Endothelial cell of umbilical vein (primary cell): ENCODE measurements around the gene ANKZF1. TPM values are rescaled to one million over a fixed set of nuclear protein-coding genes. Genes with fewer than 3 reads are reported as not detected.

Source experiments
- BruUV-seq: library from RNA; stranded (reverse); fragments of 400-500 nt; replicated peaks from 2 replicates; lab custom pipeline; 2021; lab: Mats Ljungman, UMichigan
- CTCF ChIA-PET: fragments of 300-600, 350-600 bp; sonication (Branson Sonifier 250); formaldehyde crosslinking; loops from one replicate; lab custom pipeline; 2021; ENCODE audit warnings: antibody characterized with exemption, inconsistent platforms; lab: Charles Lee
- POLR2A ChIA-PET: fragments of 300-600, 350-600 bp; sonication (Branson Sonifier 250); formaldehyde crosslinking; loops from one replicate; lab custom pipeline; 2021; ENCODE audit warnings: antibody characterized with exemption, inconsistent platforms; lab: Charles Lee
- DNase-seq: peaks from one replicate; pipeline ENCODE4 v3.0.0-alpha.2; 2011; ENCODE audit warnings: low read depth, low spot score
- FAIRE-seq: peaks from 2 replicates; lab custom pipeline; 2011; peaks lifted over from hg19 to GRCh38; lab: Jason Lieb, UNC
- H2AFZ ChIP-seq: 2 replicates; pipeline ENCODE4 v1.6.0; 2012; ENCODE audit warnings: low read depth, low read length, control low read depth, inconsistent platforms
- H3K27ac ChIP-seq: 2 replicates; pipeline ENCODE4 v1.5.1; 2011; ENCODE audit warnings: low read depth, mild to moderate bottlenecking, control low read depth, low read length, moderate library complexity; ENCODE audit not compliant: insufficient read depth
- H3K27me3 ChIP-seq, 2 experiments: 2 replicates each; pipeline versions ENCODE4 v1.6.0 to v1.6.1; 2011; ENCODE audit warnings: low read length in 2 of 2, mixed read lengths in 1 of 2; ENCODE audit not compliant: control insufficient read depth in 2 of 2, insufficient read depth in 2 of 2
- H3K36me3 ChIP-seq, 2 experiments: 2 replicates in 1 of 2; 3 replicates in 1 of 2; pipeline ENCODE4 v1.5.1; 2011; ENCODE audit warnings: low read length in 2 of 2, mild to moderate bottlenecking in 1 of 2, moderate library complexity in 1 of 2; ENCODE audit not compliant: control insufficient read depth in 2 of 2, insufficient read depth in 2 of 2; ENCODE audit errors: extremely low read depth in 1 of 2
- H3K4me1 ChIP-seq: 3 replicates; pipeline ENCODE4 v1.5.1; 2011; ENCODE audit warnings: mild to moderate bottlenecking, low read length; ENCODE audit not compliant: control insufficient read depth, insufficient read depth; ENCODE audit errors: extremely low read depth
- H3K4me2 ChIP-seq: 2 replicates; pipeline ENCODE4 v1.6.1; 2011; ENCODE audit warnings: low read length, control low read depth, mixed read lengths; ENCODE audit not compliant: insufficient read depth
- H3K4me3 ChIP-seq, 3 experiments: fragments of 200-600 bp in 1 of 3; sonication (generic), shearing (Covaris generic) in 1 of 3; replicated peaks in 1 of 3; 2 replicates each; pipeline ENCODE4 v1.5.1; 2011 to 2016; ENCODE audit warnings: control low read depth in 3 of 3, low read length in 3 of 3, mild to moderate bottlenecking in 2 of 3, inconsistent platforms in 1 of 3, low read depth in 1 of 3, moderate library complexity in 1 of 3; ENCODE audit not compliant: insufficient read depth in 1 of 3
- H3K79me2 ChIP-seq: 2 replicates; pipeline ENCODE4 v1.6.0; 2012; ENCODE audit warnings: low read length, inconsistent platforms; ENCODE audit not compliant: control insufficient read depth, insufficient read depth
- H3K9ac ChIP-seq: replicated peaks from 2 replicates; pipeline ENCODE3; 2011; ENCODE audit warnings: low read length, control low read depth; ENCODE audit not compliant: insufficient read depth; ENCODE audit errors: extremely low read depth
- H3K9me1 ChIP-seq: replicated peaks from 3 replicates; pipeline ENCODE4 v1.6.0; 2011; ENCODE audit warnings: mild to moderate bottlenecking, low read length; ENCODE audit not compliant: control insufficient read depth, insufficient read depth; ENCODE audit errors: extremely low read depth
- H3K9me3 ChIP-seq: replicated peaks from 2 replicates; pipeline ENCODE4 v1.5.1; 2012; ENCODE audit warnings: low read length, inconsistent platforms; ENCODE audit not compliant: control insufficient read depth, insufficient read depth
- H4K20me1 ChIP-seq: replicated peaks from 2 replicates; pipeline ENCODE3; 2011; ENCODE audit warnings: mild to moderate bottlenecking, low read length; ENCODE audit not compliant: control insufficient read depth, insufficient read depth; ENCODE audit errors: extremely low read depth
- EZH2 ChIP-seq: IDR thresholded peaks from 2 replicates; pipeline ENCODE4 v1.6.1; 2012; ENCODE audit warnings: borderline replicate concordance, low read depth, mild to moderate bottlenecking, moderate library complexity, low read length, inconsistent platforms; ENCODE audit not compliant: severe bottlenecking
- FOS ChIP-seq: IDR thresholded peaks from 2 replicates; pipeline ENCODE4 v1.6.1; 2011; ENCODE audit warnings: mild to moderate bottlenecking, low read length, moderate library complexity, borderline replicate concordance; ENCODE audit not compliant: insufficient read depth
- GATA2 ChIP-seq: IDR thresholded peaks from 2 replicates; pipeline ENCODE4 v1.7.0; 2011; ENCODE audit warnings: low read depth, mild to moderate bottlenecking, moderate library complexity, mixed read lengths, low read length; ENCODE audit not compliant: insufficient read length, insufficient read depth
- JUN ChIP-seq: IDR thresholded peaks from 2 replicates; pipeline ENCODE4 v1.6.1; 2011; ENCODE audit warnings: borderline replicate concordance, low read depth; ENCODE audit not compliant: insufficient read length, insufficient read depth
- MYC ChIP-seq: IDR thresholded peaks from one replicate; pipeline ENCODE4 v1.6.1; 2011; ENCODE audit warnings: mild to moderate bottlenecking, low read depth, low read length
- POLR2A ChIP-seq: IDR thresholded peaks from 2 replicates; pipeline ENCODE4 v1.6.1; 2012; ENCODE audit warnings: low read depth, mild to moderate bottlenecking, control low read depth, low read length
- POLR2AphosphoS5 ChIP-seq: IDR thresholded peaks from 2 replicates; pipeline ENCODE4 v1.6.1; 2012; ENCODE audit warnings: low read depth, mild to moderate bottlenecking, control low read depth, low read length, moderate library complexity; ENCODE audit not compliant: insufficient read depth
- dilution Hi-C: fragments of 300-500 bp; cut with MboI; formaldehyde crosslinking; loops from one replicate; pipeline ENCODE4 v1.15.0; 2019; ENCODE audit warnings: low sequenced_read_pairs; ENCODE audit not compliant: extremely low pct_ligation_motif_present
- intact Hi-C: fragments of 100-400 bp; cut with micrococcal nuclease; formaldehyde crosslinking; loops from one replicate; pipeline ENCODE4 v1.10.0; 2022
- polyA plus RNA-seq, 4 experiments: library from polyadenylated mRNA; depleted of rRNA in 3 of 4; stranded (reverse) in 3 of 4; unstranded in 1 of 4; fragments of >200 nt; gene quantifications; 2 replicates each; pipeline versions ENCODE4 v1.2.1 to v1.2.3, GENCODE V29; 2011 to 2012; ENCODE audit warnings: missing spikeins in 1 of 4
- total RNA-seq: library from RNA; stranded (reverse); gene quantifications from 2 replicates; pipeline ENCODE4 v1.2.3, GENCODE V29; 2021
- TF ChIP-seq, protein P1 (sequence below): IDR thresholded peaks from 2 replicates; pipeline ENCODE4 v1.6.1; 2011; ENCODE audit not compliant: insufficient read depth, insufficient read length
- TF ChIP-seq, protein P2 (sequence below), 2 donors: IDR thresholded peaks; 1 replicate in 1 of 2; 2 replicates in 1 of 2; pipeline ENCODE4 v1.5.1; 2011; ENCODE audit warnings: low read length in 2 of 2, mild to moderate bottlenecking in 2 of 2, moderate library complexity in 2 of 2, control low read depth in 1 of 2, inconsistent platforms in 1 of 2, low read depth in 1 of 2; ENCODE audit not compliant: insufficient read depth in 1 of 2; ENCODE audit errors: extremely low read depth in 1 of 2

Gene ANKZF1
- total and polyA plus RNA-seq, 2 donors (not counting 3 experiments of a cell fraction or from before 2014, with no cell fraction given), result 26.5 to 36.2 TPM

DNA sequence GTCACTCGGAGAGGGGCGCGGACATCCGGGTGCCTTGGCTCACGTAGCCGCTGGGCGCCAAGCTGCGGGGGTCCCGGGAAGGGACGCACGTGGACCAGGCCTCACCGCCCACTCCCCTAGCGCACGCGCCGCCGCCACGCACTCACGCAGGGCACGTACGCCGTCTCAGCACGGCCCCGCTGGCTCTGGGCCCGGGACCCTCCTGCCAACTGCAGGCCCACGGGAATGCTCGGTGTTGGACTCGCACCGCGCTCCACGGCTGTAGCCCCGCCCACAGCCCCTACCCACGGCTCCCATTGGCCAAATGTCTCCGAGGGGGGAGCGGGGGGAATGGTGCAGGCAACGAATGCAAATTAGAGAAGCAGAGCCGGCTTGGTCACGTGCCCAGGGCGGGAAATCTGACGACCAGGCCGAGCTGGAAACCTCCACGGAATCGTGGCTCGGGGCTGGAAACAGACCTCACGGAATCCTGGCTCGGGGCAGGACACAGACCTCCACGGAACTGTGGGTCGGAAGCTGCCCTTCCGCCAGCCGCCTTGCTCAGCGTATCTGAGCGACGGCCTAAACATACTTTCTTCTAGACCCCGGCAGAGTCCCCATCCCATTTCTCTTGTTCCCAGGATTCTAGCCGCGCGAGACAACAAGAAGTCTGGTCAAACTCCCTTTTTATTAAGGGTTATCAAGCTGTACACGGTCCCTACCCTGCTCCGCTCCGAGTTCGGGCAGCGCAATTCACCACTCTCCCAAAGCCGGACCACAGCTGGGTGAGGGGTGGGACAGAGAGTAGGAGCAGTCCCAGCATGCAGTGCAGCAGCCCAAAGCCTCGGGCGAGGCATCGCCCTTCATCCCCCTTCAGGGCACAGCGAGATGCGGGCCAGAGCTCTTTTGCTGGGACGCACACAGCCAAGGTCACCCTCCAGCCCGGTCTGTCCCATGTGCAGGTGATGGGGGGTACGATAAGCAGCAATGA lies 10.6 kb upstream of the ANKZF1 start, which contains the start of gene ABCB6:
Gene ABCB6 (minus strand): TSS at position 227 of the 970 bp plus-strand sequence. CDS start 285 bp downstream, outside the sequence.
- Histone ChIP-seq H3K4me2 (peak within 1 kb of the TSS; percentile 83), H3K4me3 (peak within 1 kb of the TSS; percentile 20 to 55 (median 46)), H3K4me1 (peaks cover 14% of the 10 kb centered on the region), H3K36me3 (peaks cover 3 to 32% of the 10 kb centered on the region in 2 experiments), H3K9me1 (no peaks in the 10 kb centered on the region), H3K9ac (peak within 1 kb of the TSS; percentile 37), H3K27me3 (no peaks in the 10 kb centered on the region), H3K79me2 (no peaks in the 10 kb centered on the region), H2AFZ (peak within 1 kb of the TSS; percentile 56), H3K9me3 (no peaks in the 10 kb centered on the region), H4K20me1 (no peaks in the 10 kb centered on the region), H3K27ac (peak within 1 kb of the TSS; percentile 82)
- TF ChIP-seq, protein P1, sequence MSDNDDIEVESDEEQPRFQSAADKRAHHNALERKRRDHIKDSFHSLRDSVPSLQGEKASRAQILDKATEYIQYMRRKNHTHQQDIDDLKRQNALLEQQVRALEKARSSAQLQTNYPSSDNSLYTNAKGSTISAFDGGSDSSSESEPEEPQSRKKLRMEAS, result peak; percentile 96
- TF ChIP-seq POLR2AphosphoS5 (peak; percentile 81), EZH2 (no peak), POLR2A (peak; percentile 83), JUN (no peak), FOS (no peak), GATA2 (no peak), MYC (peak; percentile 49)
- TF ChIP-seq, protein P2, sequence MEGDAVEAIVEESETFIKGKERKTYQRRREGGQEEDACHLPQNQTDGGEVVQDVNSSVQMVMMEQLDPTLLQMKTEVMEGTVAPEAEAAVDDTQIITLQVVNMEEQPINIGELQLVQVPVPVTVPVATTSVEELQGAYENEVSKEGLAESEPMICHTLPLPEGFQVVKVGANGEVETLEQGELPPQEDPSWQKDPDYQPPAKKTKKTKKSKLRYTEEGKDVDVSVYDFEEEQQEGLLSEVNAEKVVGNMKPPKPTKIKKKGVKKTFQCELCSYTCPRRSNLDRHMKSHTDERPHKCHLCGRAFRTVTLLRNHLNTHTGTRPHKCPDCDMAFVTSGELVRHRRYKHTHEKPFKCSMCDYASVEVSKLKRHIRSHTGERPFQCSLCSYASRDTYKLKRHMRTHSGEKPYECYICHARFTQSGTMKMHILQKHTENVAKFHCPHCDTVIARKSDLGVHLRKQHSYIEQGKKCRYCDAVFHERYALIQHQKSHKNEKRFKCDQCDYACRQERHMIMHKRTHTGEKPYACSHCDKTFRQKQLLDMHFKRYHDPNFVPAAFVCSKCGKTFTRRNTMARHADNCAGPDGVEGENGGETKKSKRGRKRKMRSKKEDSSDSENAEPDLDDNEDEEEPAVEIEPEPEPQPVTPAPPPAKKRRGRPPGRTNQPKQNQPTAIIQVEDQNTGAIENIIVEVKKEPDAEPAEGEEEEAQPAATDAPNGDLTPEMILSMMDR (IDR thresholded peaks at IDR 0.05; ENCODE audit: extremely low read depth in 1 of 2, insufficient read depth in 1 of 2, low read depth in 1 of 2, low read length in 2 of 2), result no peak
- peak; percentile 95 for FAIRE-seq
- intact Hi-C loops, result loop anchor here (1.0 to 5.0 kb wide), 10 partner anchors 10 to 168 kb away; partner anchors contain the start of genes ANKZF1, ATG9A, DNAJB2 and DNPEP
- dilution Hi-C loops, result no loop called here
- peak; percentile 93 for DNase-seq
- TSS peak; percentile 67 for BruUV-seq
- ChIA-PET CTCF (interaction anchor here (0.5 to 2.2 kb wide), 7 partner anchors 7 to 76 kb away, joined by 3 to 12 read pairs (median 4); partner anchors contain the start of genes ANKZF1, ATG9A, CNPPD1 and DNAJB2), POLR2A (interaction anchor here (0.5 to 1.2 kb wide), 3 partner anchors 10 to 68 kb away, joined by 4 to 6 read pairs (median 4); partner anchors contain the start of genes ANKZF1 and ATG9A)
